ENCODE results near the gene TRMT1.

The TRMT1 gene

DNA sequence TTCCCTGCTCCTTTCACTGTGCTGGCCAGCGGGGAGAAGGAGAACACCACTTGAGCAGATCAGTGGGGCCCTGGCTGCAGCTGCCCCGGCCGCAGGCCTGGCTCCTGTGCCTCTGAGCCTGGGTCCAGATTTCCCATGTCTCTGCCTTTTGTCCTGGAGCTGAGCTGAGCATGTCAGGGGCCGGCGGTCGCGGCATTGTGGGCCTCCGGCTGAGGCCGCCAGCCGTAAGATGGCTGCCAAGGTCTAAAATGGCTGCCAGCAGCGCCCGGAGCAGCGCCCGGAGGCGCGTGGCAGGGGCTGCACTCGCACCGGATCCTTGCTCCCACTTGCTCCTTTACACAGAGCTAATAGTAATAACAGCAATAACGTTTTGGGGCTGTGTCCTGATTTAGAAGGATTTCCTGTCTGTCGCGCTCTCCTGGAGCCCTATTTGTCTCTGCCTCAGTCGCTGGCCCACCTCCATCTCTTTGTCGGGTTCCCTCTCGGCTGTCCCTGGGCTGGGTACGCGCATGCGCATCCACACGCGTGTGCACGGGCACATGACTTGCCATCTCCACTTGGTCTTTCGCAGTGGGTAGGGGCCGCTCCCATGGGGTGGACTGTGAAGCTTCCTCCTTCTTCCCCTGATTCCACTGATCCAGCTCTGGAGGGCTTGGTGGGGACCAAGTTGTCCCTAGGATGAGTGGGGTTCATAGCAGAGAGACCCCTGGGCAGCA, 46.0 kb downstream of the TRMT1 start:
- no peak for DNase-seq (ENCODE audit: low spot score)

DNA sequence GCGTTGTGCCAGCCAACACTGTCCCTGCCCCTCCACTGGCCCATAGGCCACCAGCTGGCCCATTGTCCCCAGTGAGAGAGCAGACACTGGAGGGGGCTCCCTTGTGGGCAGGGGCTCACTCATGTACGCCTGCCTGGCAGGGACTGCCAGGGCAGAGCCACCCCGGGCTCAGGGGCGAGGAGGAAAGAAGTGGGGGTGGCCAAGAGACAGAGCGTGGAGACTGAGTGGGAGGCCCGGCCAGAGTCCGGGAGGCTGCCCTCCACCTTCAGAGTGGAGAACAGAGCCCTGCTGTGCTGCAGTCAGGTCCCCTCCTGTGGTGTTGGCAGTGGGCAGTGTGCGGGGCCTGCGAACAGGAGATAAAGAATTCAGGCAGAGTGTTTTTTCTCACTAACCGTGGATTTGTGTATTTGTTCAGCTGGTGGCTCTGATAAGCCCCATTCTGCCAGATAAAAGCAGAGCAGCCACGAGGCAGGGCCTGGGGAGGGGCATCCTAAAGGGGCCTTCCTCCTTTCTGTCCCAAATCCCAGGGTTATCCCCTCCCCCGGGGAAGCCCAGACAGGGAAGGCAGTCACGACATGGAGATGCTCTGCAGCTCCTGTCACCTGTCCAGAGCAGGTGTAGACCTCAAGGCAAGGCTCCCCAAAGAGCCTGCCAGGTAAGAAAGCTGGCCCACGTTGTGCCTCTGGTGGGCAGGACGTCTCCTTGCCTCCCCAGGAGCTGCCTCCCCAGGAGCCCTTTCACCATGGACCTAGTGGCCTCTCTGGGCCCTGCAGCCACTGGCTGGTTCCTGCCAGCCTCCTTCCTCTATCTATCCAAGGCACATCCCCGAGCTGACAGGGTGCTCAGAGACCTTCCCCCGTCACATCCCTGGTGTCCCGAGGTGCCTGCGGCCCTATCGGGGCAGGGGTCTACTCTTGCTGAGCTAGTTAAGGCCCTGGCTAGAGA, 46.9 kb downstream of the TRMT1 start:
- DNase-seq (ENCODE audit: low spot score), result no peak

GRCh38 chr19:13068085-13068846, 48.3 kb downstream of the TRMT1 start:
- no peak for DNase-seq (ENCODE audit: low spot score)

DNA sequence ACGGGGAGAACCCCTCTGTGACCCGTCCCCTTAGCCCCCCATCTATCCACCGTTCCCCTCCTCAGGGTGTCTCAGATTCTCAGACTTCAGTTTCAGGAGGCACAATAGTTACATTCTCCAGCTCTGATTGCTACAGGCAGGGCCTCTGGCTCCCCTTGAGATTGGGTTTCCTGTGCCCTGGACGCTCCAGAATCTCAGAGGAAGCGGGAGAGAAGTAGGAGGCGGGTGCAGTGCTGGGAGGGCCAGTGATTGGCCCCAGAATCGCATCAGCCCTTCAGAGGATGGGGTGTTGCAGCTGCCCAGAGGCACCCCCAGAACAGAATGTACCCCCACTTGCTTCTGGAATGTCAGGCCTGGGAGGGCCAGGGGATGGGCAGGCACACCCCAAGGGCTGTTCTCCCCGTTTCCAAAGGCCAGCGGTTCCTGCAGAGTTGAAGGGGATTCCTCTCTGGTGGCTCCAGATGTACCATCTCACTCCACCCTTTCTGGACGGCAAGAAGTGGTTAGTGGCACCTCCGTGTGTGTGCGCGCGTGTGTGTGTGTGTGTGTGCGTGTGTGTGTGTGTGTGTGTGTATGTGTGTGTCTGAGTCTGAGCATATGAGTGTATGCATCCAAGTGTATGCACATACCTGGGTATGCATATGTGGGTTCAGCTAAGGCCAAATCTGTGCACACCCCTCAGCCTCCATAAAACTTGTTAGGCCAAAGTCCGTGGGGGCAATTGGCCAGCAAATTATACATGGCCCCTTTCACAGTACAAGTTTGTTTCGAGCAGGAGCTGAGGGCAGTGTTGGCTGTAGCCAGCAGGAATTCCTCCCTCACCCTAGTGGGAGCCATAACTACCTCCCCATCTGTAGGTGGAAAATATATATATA, 49.4 kb downstream of the TRMT1 start:
- no peak for DNase-seq (ENCODE audit: low spot score)

GRCh38 chr19:13066226-13066625, 50.3 kb downstream of the TRMT1 start:
- no peak for DNase-seq (ENCODE audit: low spot score)

GRCh38 chr19:13064092-13064489, 52.4 kb downstream of the TRMT1 start:
- no peak for DNase-seq (ENCODE audit: low spot score)

GRCh38 chr19:13063461-13064091, 53.0 kb downstream of the TRMT1 start:
- no peak for DNase-seq (ENCODE audit: low spot score)

DNA sequence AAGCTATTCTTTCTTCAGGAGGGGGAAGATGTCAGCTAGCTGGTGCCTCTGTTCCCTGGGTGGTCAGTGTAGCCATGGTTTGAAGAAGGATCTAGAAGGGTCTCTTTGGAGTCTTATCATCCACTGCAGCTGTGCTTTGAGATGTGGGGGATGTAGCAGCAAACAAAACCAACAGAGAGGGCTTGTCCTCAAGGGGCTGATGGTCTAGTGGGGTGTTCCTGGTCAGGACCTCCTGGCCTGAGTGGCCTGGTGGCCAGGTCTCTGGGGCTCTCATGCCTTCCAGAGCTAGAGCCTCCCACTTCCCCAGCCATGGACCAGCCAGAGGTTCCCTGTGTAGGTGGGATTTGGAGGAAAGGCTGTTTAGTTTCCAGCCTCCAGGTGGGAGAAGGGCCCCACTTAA, 54.2 kb downstream of the TRMT1 start:
- DNase-seq (ENCODE audit: low spot score), result no peak

GRCh38 chr19:13060964-13061927, 55.3 kb downstream of the TRMT1 start:
- peak; percentile 80 for DNase-seq (ENCODE audit: low spot score)

- DNase-seq (ENCODE audit: low spot score), result no peak
Observed at GRCh38 chr19:13060233-13060963, 56.1 kb downstream of the TRMT1 start.

GRCh38 chr19:13058951-13059660, 57.4 kb downstream of the TRMT1 start:
- DNase-seq (ENCODE audit: low spot score), result no peak

- DNase-seq (ENCODE audit: low spot score), result no peak
Observed at GRCh38 chr19:13057744-13058143, 58.8 kb downstream of the TRMT1 start.

DNA sequence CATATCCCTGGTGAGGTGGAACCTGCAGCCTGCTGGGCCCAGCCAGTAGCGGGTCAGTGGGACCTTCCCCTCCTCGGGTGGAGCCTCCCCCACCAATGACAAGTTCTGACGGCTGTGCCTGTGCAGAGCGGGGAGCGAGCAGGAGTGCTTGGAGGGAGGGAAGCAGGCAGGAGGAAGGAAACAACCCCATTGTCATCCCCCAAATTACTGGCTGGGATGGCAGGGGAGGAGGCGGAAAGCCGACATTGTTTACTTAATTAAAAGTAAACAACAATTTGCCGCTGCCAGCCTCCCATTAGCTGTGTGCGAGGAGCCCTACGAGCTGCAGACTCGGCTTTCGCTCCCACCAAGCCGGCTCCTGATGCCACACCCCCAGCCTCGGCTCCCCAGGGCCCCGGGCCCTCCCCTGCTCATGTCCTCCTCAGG, 59.4 kb downstream of the TRMT1 start:
- no peak for DNase-seq (ENCODE audit: low spot score)

- DNase-seq (ENCODE audit: low spot score), result no peak
Observed at GRCh38 chr19:13056052-13056660, 60.4 kb downstream of the TRMT1 start.

GRCh38 chr19:13055213-13056051, 61.1 kb downstream of the TRMT1 start:
- DNase-seq (ENCODE audit: low spot score), result no peak
